Mesendoderm (in vitro differentiated cells): ENCODE results near the gene OTOGL.

Source experiments
- DNase-seq: peaks from one replicate; pipeline ENCODE4 v3.0.0; 2013
- H2AK5ac ChIP-seq: 2 replicates; pipeline ENCODE4 v1.6.1; 2013; ENCODE audit warnings: low read length, inconsistent platforms
- H2BK120ac ChIP-seq: 2 replicates; pipeline ENCODE4 v1.6.1; 2013; ENCODE audit warnings: low read depth, mild to moderate bottlenecking, low read length, moderate library complexity, mixed read lengths
- H2BK15ac ChIP-seq: replicated peaks from 2 replicates; pipeline ENCODE4 v1.6.1; 2013; ENCODE audit warnings: low read depth, mild to moderate bottlenecking, moderate library complexity
- H2BK5ac ChIP-seq: 2 replicates; pipeline ENCODE4 v1.6.1; 2013; ENCODE audit warnings: low read length, inconsistent platforms
- H3K18ac ChIP-seq: 2 replicates; pipeline ENCODE4 v1.6.1; 2013; ENCODE audit warnings: mild to moderate bottlenecking, low read length, mixed read lengths
- H3K23ac ChIP-seq: one replicate; pipeline ENCODE4 v1.6.1; 2013; ENCODE audit warnings: low read length
- H3K27ac ChIP-seq: 2 replicates; pipeline ENCODE4 v1.5.1; 2013; ENCODE audit warnings: low read depth, mild to moderate bottlenecking, inconsistent platforms, low read length, moderate library complexity
- H3K27me3 ChIP-seq: 2 replicates; pipeline ENCODE4 v1.6.1; 2013; ENCODE audit warnings: low read length, control low read depth, mild to moderate bottlenecking, inconsistent platforms; ENCODE audit not compliant: insufficient read depth, poor library complexity
- H3K36me3 ChIP-seq: 2 replicates; pipeline ENCODE4 v1.6.1; 2013; ENCODE audit warnings: low read length, inconsistent platforms; ENCODE audit not compliant: control insufficient read depth, insufficient read depth
- H3K4ac ChIP-seq: one replicate; pipeline ENCODE4 v1.6.1; 2013; ENCODE audit warnings: low read depth, mild to moderate bottlenecking, low read length, moderate library complexity
- H3K4me1 ChIP-seq: 2 replicates; pipeline ENCODE4 v1.6.1; 2013; ENCODE audit warnings: low read depth, low read length, inconsistent platforms; ENCODE audit not compliant: control insufficient read depth
- H3K4me2 ChIP-seq: 2 replicates; pipeline ENCODE4 v1.6.1; 2013; ENCODE audit warnings: low read length
- H3K4me3 ChIP-seq: 2 replicates; pipeline ENCODE4 v1.5.1; 2013; ENCODE audit warnings: mild to moderate bottlenecking, low read length
- H3K56ac ChIP-seq: one replicate; pipeline ENCODE4 v1.6.1; 2013; ENCODE audit warnings: low read length
- H3K79me1 ChIP-seq: 2 replicates; pipeline ENCODE4 v1.6.1; 2013; ENCODE audit warnings: low read length, inconsistent platforms
- H3K79me2 ChIP-seq: 2 replicates; pipeline ENCODE4 v1.6.1; 2013; ENCODE audit warnings: mild to moderate bottlenecking, low read length; ENCODE audit not compliant: control insufficient read depth, insufficient read depth
- H3K9ac ChIP-seq: 2 replicates; pipeline ENCODE4 v1.6.1; 2013; ENCODE audit warnings: low read length, inconsistent platforms
- H4K5ac ChIP-seq: one replicate; pipeline ENCODE4 v1.6.1; 2013; ENCODE audit warnings: low read length
- H4K8ac ChIP-seq: one replicate; pipeline ENCODE4 v1.6.1; 2013; ENCODE audit warnings: low read depth, mild to moderate bottlenecking, control low read depth, low read length, moderate library complexity
- whole genome bisulfite sequencing: extraction: QIAGEN DNeasy Blood & Tissue Kit; methylation state at CpG from one replicate; pipeline ENCODE4 v1.1.7; 2013; ENCODE audit warnings: low lambda C conversion rate, missing lambda C conversion rate; ENCODE audit not compliant: insufficient coverage; ENCODE audit errors: extremely low coverage; 5-methylcytosine and 5-hydroxymethylcytosine counted together

The OTOGL gene

GRCh38 chr12:80273144-80273543 lies 173.8 kb downstream of the OTOGL start:
- Histone ChIP-seq H3K4me2 (no peak overlapping the region), H3K27ac (no peak overlapping the region), H4K5ac (no peak overlapping the region), H3K36me3 (no peaks in the 10 kb centered on the region), H3K56ac (no peak overlapping the region), H2BK5ac (no peak overlapping the region), H3K79me2 (no peaks in the 10 kb centered on the region), H2BK120ac (no peak overlapping the region), H3K4me1 (no peaks in the 10 kb centered on the region), H2AK5ac (no peak overlapping the region), H3K4me3 (no peak overlapping the region), H3K23ac (no peak overlapping the region), H3K18ac (no peak overlapping the region), H2BK15ac (no peak overlapping the region), H4K8ac (no peak overlapping the region), H3K4ac (no peak overlapping the region), H3K79me1 (no peaks in the 10 kb centered on the region), H3K9ac (no peak overlapping the region), H3K27me3 (no peaks in the 10 kb centered on the region)
- DNase-seq, result no peak
- WGBS, result no CpG with 5 or more reads among the region's 1 CpG

- no peak overlapping the region for H3K4me2 ChIP-seq
- H3K27me3 ChIP-seq, result no peaks in the 10 kb centered on the region
- H3K4me3 ChIP-seq, result no peak overlapping the region
- H2BK120ac ChIP-seq, result no peak overlapping the region
- H3K18ac ChIP-seq, result no peak overlapping the region
- H2BK5ac ChIP-seq, result no peak overlapping the region
- H3K27ac ChIP-seq, result no peak overlapping the region
- no peak overlapping the region for H3K4ac ChIP-seq
- H3K79me2 ChIP-seq, result no peaks in the 10 kb centered on the region
- no peaks in the 10 kb centered on the region for H3K79me1 ChIP-seq
- no peak overlapping the region for H2BK15ac ChIP-seq
- H3K23ac ChIP-seq, result no peak overlapping the region
- no peak overlapping the region for H4K8ac ChIP-seq
- H3K36me3 ChIP-seq, result no peaks in the 10 kb centered on the region
- no CpG with 5 or more reads among the region's 4 CpGs for WGBS
- no peak overlapping the region for H2AK5ac ChIP-seq
- no peak overlapping the region for H3K56ac ChIP-seq
- no peak overlapping the region for H3K9ac ChIP-seq
- H4K5ac ChIP-seq, result no peak overlapping the region
- DNase-seq, result no peak
- H3K4me1 ChIP-seq, result no peaks in the 10 kb centered on the region
These were observed 178.4 kb downstream of the OTOGL start for GRCh38 chr12:80277732-80278131.

- H3K18ac ChIP-seq, result no peak overlapping the region
- no peak overlapping the region for H2BK120ac ChIP-seq
- no peak overlapping the region for H3K23ac ChIP-seq
- no peaks in the 10 kb centered on the region for H3K27me3 ChIP-seq
- H3K79me2 ChIP-seq, result no peaks in the 10 kb centered on the region
- no peak overlapping the region for H4K8ac ChIP-seq
- no peak overlapping the region for H3K4ac ChIP-seq
- H3K4me2 ChIP-seq, result no peak overlapping the region
- no CpG with 5 or more reads among the region's 4 CpGs for WGBS
- H3K56ac ChIP-seq, result no peak overlapping the region
- no peak for DNase-seq
- H2BK15ac ChIP-seq, result no peak overlapping the region
- no peak overlapping the region for H4K5ac ChIP-seq
- H3K4me3 ChIP-seq, result no peak overlapping the region
- H3K36me3 ChIP-seq, result no peaks in the 10 kb centered on the region
- no peak overlapping the region for H2BK5ac ChIP-seq
- H3K4me1 ChIP-seq, result no peaks in the 10 kb centered on the region
- H3K9ac ChIP-seq, result no peak overlapping the region
- no peaks in the 10 kb centered on the region for H3K79me1 ChIP-seq
- no peak overlapping the region for H2AK5ac ChIP-seq
- no peak overlapping the region for H3K27ac ChIP-seq
These were observed 182.9 kb downstream of the OTOGL start for GRCh38 chr12:80282226-80282625.

GRCh38 chr12:80282761-80283160 lies 183.4 kb downstream of the OTOGL start:
- H3K79me2 ChIP-seq, result no peaks in the 10 kb centered on the region
- no peak overlapping the region for H2BK5ac ChIP-seq
- no peak overlapping the region for H3K4me3 ChIP-seq
- H3K36me3 ChIP-seq, result no peaks in the 10 kb centered on the region
- H4K5ac ChIP-seq, result no peak overlapping the region
- no peaks in the 10 kb centered on the region for H3K79me1 ChIP-seq
- no peak overlapping the region for H3K56ac ChIP-seq
- H4K8ac ChIP-seq, result no peak overlapping the region
- no peak overlapping the region for H2AK5ac ChIP-seq
- H3K27ac ChIP-seq, result no peak overlapping the region
- no peak overlapping the region for H3K4me2 ChIP-seq
- no peaks in the 10 kb centered on the region for H3K4me1 ChIP-seq
- H3K9ac ChIP-seq, result no peak overlapping the region
- H3K4ac ChIP-seq, result no peak overlapping the region
- H2BK120ac ChIP-seq, result no peak overlapping the region
- no peak for DNase-seq
- H2BK15ac ChIP-seq, result no peak overlapping the region
- no peak overlapping the region for H3K18ac ChIP-seq
- H3K23ac ChIP-seq, result no peak overlapping the region
- no peaks in the 10 kb centered on the region for H3K27me3 ChIP-seq

- no peaks in the 10 kb centered on the region for H3K4me1 ChIP-seq
- no peak overlapping the region for H2BK5ac ChIP-seq
- no peak overlapping the region for H3K4me3 ChIP-seq
- no peak overlapping the region for H3K23ac ChIP-seq
- H3K36me3 ChIP-seq, result no peaks in the 10 kb centered on the region
- H3K56ac ChIP-seq, result no peak overlapping the region
- H3K18ac ChIP-seq, result no peak overlapping the region
- H3K4ac ChIP-seq, result no peak overlapping the region
- DNase-seq, result no peak
- no peak overlapping the region for H4K5ac ChIP-seq
- H3K79me2 ChIP-seq, result no peaks in the 10 kb centered on the region
- H2BK15ac ChIP-seq, result no peak overlapping the region
- H3K79me1 ChIP-seq, result no peaks in the 10 kb centered on the region
- no peak overlapping the region for H3K9ac ChIP-seq
- no peak overlapping the region for H2AK5ac ChIP-seq
- WGBS, result no CpG with 5 or more reads among the region's 5 CpGs
- H3K27me3 ChIP-seq, result no peaks in the 10 kb centered on the region
- no peak overlapping the region for H2BK120ac ChIP-seq
- H3K27ac ChIP-seq, result no peak overlapping the region
- H3K4me2 ChIP-seq, result no peak overlapping the region
- H4K8ac ChIP-seq, result no peak overlapping the region
These were observed 191.9 kb downstream of the OTOGL start for GRCh38 chr12:80291108-80291754.

GRCh38 chr12:80293347-80293746 lies 194.0 kb downstream of the OTOGL start:
- no peak overlapping the region for H4K8ac ChIP-seq
- no peak overlapping the region for H3K4me2 ChIP-seq
- no peaks in the 10 kb centered on the region for H3K79me1 ChIP-seq
- no peaks in the 10 kb centered on the region for H3K4me1 ChIP-seq
- no peak overlapping the region for H3K4me3 ChIP-seq
- H3K27ac ChIP-seq, result no peak overlapping the region
- H2BK15ac ChIP-seq, result no peak overlapping the region
- H3K36me3 ChIP-seq, result no peaks in the 10 kb centered on the region
- no peak overlapping the region for H3K18ac ChIP-seq
- no peak overlapping the region for H3K4ac ChIP-seq
- no peak overlapping the region for H2BK5ac ChIP-seq
- H3K79me2 ChIP-seq, result no peaks in the 10 kb centered on the region
- no peak overlapping the region for H3K23ac ChIP-seq
- no peak for DNase-seq
- no CpG with 5 or more reads among the region's 1 CpG for WGBS
- H2BK120ac ChIP-seq, result no peak overlapping the region
- H4K5ac ChIP-seq, result no peak overlapping the region
- H3K27me3 ChIP-seq, result no peaks in the 10 kb centered on the region
- H3K56ac ChIP-seq, result no peak overlapping the region
- H2AK5ac ChIP-seq, result no peak overlapping the region
- H3K9ac ChIP-seq, result no peak overlapping the region
